HG03159 (cell line): ENCODE data around the gene ZMYND12.
"Not testable (repeated sequence)": the region's sequence is repeated elsewhere in the genome, so short reads cannot be mapped to it uniquely, and the experiment has no call there.

Experiments used
- ATAC-seq: cut with Tn5 transposase; IDR thresholded peaks from one replicate; pipeline ENCODE4 v1.9.1; 2021; ENCODE audit warnings: mild to moderate bottlenecking, moderate library complexity; ENCODE audit not compliant: unreplicated experiment

The ZMYND12 gene, protein sequence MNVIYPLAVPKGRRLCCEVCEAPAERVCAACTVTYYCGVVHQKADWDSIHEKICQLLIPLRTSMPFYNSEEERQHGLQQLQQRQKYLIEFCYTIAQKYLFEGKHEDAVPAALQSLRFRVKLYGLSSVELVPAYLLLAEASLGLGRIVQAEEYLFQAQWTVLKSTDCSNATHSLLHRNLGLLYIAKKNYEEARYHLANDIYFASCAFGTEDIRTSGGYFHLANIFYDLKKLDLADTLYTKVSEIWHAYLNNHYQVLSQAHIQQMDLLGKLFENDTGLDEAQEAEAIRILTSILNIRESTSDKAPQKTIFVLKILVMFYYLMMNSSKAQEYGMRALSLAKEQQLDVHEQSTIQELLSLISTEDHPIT

DNA sequence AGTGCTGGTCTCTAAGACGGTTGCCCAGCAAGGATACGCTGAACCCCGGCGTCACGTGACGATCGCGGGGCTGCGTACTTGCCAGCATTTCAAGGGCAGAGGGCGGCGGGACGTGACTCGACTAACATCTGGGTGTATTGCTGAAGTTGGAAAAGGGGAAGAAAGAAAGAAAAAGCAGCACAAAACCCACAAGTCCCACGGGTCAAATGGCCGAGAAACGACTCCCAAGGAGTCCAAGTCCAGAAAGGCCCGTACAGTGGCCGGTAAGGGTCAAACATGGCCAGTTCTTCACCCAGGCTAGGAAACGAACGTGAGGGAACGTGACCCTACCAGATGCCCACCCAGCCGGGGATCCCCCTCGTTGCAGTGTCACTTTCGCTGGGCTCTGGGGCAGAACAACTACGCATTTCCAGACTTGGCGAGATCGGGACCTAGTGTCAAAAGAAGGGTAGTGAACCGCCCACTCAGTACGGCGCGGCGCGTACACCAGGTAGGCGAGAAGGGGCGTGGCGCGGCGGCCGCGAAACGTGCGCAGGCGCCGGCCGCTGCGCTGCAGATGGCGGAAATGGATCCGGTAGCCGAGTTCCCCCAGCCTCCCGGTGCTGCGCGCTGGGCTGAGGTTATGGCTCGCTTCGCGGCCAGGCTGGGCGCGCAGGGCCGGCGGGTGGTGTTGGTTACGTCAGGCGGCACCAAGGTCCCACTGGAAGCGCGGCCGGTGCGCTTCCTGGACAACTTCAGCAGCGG lies at the start of gene ZMYND12, which contains the start of gene PPCS:
ZMYND12 (minus strand) TSS at position 13 of the 744 bp plus-strand sequence. CDS start 25 bp downstream, outside the sequence.
PPCS (plus strand) TSS at position 534 of the 744 bp plus-strand sequence; CDS start at position 557, 23 bp downstream.
- peak; percentile 81 for ATAC-seq

GRCh38 chr1:42504535-42505128 lies 48.8 kb upstream of the ZMYND12 start:
- ATAC-seq: no peak

GRCh38 chr1:42502031-42502430 lies 46.2 kb upstream of the ZMYND12 start:
- not testable (repeated sequence) for ATAC-seq

GRCh38 chr1:42490237-42490636 lies 34.4 kb upstream of the ZMYND12 start:
- no peak for ATAC-seq

GRCh38 chr1:42484382-42484781 lies 28.6 kb upstream of the ZMYND12 start:
- no peak for ATAC-seq

- no peak for ATAC-seq
These were observed 26.9 kb upstream of the ZMYND12 start for GRCh38 chr1:42482635-42483153.

GRCh38 chr1:42480921-42481320 lies 25.1 kb upstream of the ZMYND12 start:
- no peak for ATAC-seq

DNA sequence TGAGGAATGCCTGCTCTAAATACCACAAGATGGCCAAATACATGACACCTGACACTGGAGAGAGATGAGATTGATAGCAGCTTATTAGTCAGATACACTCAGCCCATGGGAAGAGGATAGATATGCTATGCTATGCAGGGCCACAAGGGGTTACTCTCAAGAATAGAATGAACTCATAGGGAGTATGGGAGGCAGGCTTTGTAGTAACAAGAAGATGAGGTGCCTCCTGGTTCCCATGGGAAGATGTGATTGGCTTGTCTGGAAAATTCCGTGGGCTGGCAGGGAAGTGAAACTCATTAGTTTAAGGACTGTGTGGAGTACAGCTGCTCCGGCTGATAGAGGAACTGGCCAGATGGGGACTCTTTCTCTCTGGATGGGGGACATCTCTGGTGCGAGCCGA lies 23.8 kb upstream of the ZMYND12 start:
- ATAC-seq: no peak

- ATAC-seq: no peak
These were observed 22.0 kb upstream of the ZMYND12 start for GRCh38 chr1:42477775-42478174.

DNA sequence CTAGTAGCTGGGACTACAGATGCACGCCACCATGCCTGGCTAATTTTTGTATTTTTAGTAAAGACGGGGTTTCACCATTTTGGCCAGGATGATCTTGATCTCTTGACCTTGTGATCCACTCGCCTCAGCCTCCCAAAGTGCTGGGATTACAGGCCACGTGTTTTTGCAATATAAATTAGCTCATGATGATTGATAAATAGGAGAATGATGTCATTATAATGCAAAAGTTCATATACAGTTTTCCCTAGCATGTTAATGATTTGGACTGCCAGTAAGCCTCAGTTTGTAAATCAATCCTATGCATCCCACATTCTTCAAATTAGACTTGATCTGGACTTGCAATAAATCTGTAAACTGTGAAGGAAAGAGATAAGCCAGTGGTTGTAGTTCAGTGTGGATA lies 21.5 kb upstream of the ZMYND12 start:
- not testable (repeated sequence) for ATAC-seq

DNA sequence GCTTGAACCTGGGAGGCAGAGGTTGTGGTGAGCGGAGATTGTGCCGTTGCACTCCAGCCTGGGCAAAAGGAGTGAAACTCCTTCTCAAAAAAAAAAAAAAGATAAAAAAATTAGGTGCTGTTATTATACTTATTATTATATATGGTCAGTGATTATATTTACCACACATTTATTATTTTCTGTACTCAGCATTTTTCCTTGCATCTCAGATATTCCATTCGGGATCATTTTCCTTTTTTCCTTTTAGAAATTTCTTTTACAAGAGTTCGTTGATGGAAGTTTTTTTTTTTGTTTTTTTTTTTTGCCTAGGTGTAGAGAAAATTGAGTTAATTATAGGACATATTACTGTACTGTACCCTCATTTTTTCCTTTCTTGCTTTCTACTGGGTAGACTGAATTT lies 20.8 kb upstream of the ZMYND12 start:
- ATAC-seq: no peak

- no peak for ATAC-seq
These were observed 13.9 kb upstream of the ZMYND12 start for GRCh38 chr1:42469727-42470126.

DNA sequence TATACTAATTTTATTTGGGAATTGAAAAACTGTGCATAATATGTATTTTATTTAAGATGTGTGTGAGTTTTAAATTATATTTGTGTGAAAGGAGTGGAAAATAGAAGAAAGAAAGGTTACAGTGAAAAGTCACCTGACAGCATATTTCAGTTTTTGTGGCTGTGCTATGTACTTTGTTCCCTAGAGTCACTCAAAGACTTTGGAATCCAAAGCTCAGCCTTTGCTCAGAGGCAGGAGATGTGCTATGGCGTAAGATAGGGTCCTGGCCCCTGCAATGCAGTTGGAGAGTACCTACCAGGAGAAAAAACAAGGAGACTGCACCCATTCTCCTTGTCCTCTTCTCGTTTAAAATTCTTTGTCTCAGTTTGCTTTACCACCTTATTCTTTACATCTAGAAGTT lies 10.2 kb upstream of the ZMYND12 start:
- ATAC-seq: no peak

- no peak for ATAC-seq
These were observed 8.1 kb upstream of the ZMYND12 start for GRCh38 chr1:42463921-42464320.

DNA sequence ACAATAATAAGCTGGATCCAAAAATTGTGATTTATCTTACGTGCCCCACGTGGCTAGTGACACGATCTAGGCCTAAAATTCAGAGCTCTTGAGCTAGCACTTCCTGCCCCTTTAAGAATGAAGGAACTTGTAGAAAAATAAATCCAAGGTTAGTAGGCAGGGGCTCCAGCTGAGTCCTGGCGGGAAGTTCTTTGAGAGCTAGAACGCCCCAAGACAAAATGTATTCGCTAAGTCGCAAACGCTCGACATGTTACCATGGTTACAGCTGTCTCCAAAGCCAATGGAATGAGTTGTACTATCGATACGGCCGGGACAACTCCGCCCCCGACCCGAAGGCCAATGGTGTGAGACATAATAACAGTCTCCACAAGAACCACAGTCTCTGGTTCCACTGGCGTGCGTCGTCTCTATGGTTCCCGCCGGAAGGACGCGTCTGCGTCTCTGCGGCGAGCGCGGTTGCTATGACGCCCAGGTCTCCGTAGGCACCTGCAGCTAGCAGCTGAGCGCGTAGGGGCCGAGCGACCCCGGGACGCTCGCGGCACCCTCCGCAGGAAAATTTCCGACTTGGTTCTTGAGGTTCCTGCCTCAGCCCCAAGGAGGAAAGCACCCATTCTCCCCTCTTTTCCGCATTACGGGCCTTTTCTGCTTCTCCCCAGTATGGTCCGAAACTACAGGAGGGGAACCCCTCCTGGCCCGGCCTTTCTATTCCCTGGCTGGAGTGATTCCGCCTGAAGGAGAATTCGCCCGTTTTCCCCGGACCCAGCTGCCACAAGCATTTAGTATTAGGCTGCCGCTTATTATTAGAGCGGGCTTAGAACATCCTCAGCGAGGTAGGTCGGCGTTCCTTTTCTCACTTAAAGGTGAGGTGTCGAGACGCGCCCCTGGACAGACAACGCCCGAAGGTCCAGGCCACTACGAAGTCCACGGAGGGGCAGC lies 7.3 kb upstream of the ZMYND12 start, which contains the start of gene CCDC30:
CCDC30 (plus strand) TSS at position 459 of the 936 bp plus-strand sequence. CDS start 17,266 bp downstream, outside the sequence.
- peak; percentile 98 for ATAC-seq

DNA sequence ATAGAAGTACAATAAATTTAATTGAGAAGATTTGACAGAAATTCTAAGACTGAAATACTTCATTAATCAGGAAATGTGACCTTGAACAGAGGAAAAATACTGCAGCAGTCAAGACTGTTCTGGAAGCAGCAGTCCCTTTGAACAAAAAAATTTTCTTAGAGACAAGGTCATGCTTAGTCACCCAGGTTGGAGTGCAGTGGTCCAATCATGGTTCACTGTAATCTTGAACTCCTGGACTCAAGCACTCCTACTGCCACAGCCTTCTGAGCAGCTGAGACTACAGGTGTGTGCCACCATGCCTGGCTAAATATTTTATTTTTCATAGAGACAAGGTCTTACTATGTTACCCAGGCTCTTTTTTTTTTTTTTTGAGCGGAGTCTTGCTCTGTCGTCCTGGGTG lies 5.4 kb upstream of the ZMYND12 start:
- no peak for ATAC-seq

- ATAC-seq: peak; percentile 60
These were observed 900 bp upstream of the ZMYND12 start for GRCh38 chr1:42456754-42457089.

DNA sequence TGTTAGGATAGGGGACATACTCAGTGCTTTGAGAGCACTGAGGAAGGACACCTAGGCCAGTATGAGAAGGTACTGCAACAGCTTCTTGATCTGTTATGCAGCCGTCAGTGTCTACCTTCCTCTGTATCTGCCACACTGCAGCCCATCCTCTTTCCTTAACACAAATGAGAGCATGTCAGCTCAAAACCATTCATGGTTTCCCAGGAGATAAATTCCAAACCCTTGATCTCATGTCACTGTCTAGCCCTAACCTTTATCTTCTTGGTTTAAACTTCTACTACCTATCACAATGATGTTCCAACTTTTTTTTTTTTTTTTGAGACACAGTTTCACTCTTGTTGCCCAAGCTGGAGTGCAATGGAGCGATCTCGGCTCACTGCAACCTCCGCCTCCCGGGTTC lies 1.4 kb downstream of the ZMYND12 start:
- ATAC-seq: no peak

DNA sequence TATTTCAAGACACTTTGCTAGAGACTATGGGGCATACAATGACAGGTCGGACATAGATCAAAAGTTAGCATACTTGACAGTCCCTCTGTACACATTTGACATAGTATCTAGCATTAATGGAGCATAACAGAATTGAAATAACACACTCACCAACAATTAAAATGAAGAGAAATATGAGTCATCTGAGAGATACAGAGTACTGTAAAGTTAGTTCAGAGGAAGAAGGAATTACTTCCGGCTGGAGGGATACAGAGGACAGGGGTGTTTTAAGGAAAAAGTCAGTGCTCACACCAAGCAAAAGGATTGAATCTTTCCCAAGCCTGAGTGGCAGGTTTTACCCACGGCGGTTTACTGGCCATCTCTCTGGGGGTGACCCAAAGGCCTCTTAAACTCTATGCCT lies 2.4 kb downstream of the ZMYND12 start:
- ATAC-seq: no peak

GRCh38 chr1:42450061-42450460 lies 5.8 kb downstream of the ZMYND12 start:
- ATAC-seq: no peak
